H1 (cell line): Measurements from ENCODE around the gene HLA-DQA1. TPM values are rescaled to one million over a fixed set of nuclear protein-coding genes. Genes with fewer than 3 reads are reported as not detected.

ENCODE experiments used
- CTCF ChIA-PET: fragments of 300-600 bp; sonication (Branson Sonifier 250); formaldehyde crosslinking; loops from one replicate; lab custom pipeline; 2021; ENCODE audit not compliant: partially characterized antibody; lab: Charles Lee
- POLR2A ChIA-PET: fragments of 300-600 bp; sonication (Branson Sonifier 250); formaldehyde crosslinking; loops from one replicate; lab custom pipeline; 2021; ENCODE audit warnings: inconsistent platforms; ENCODE audit not compliant: partially characterized antibody; lab: Charles Lee
- DNase-seq, 2 experiments: peaks; one replicate each; pipeline versions ENCODE4 v3.0.0 to v3.0.0-alpha.2; 2010 to 2022; ENCODE audit warnings: low spot score in 2 of 2, low read depth in 1 of 2, mixed read lengths in 1 of 2
- FAIRE-seq: peaks from 2 replicates; lab custom pipeline; 2011; peaks lifted over from hg19 to GRCh38; lab: Jason Lieb, UNC
- H2AFZ ChIP-seq: 2 replicates; pipeline ENCODE4 v1.8.1; 2012; ENCODE audit warnings: low read length, inconsistent platforms
- H2AK5ac ChIP-seq: 2 replicates; pipeline ENCODE4 v1.6.1; 2013; ENCODE audit warnings: low read depth, low read length
- H2BK120ac ChIP-seq: replicated peaks from 2 replicates; pipeline ENCODE3; 2013; ENCODE audit warnings: low read depth, low read length, inconsistent platforms
- H2BK12ac ChIP-seq: 2 replicates; pipeline ENCODE4 v1.6.1; 2013; ENCODE audit warnings: low read depth, low read length
- H2BK15ac ChIP-seq: 2 replicates; pipeline ENCODE4 v1.6.1; 2013; ENCODE audit warnings: low read length
- H2BK20ac ChIP-seq: 2 replicates; pipeline ENCODE4 v1.6.1; 2013; ENCODE audit warnings: low read length
- H2BK5ac ChIP-seq: 2 replicates; pipeline ENCODE4 v1.6.1; 2013; ENCODE audit warnings: low read depth, low read length
- H3K14ac ChIP-seq: 2 replicates; pipeline ENCODE4 v1.6.1; 2013; ENCODE audit warnings: inconsistent platforms; ENCODE audit not compliant: insufficient read length
- H3K18ac ChIP-seq: 2 replicates; pipeline ENCODE4 v1.6.1; 2013; ENCODE audit warnings: low read length; ENCODE audit errors: extremely low read depth
- H3K23ac ChIP-seq: 2 replicates; pipeline ENCODE4 v1.6.1; 2013; ENCODE audit warnings: inconsistent platforms; ENCODE audit not compliant: insufficient read length
- H3K23me2 ChIP-seq: 2 replicates; pipeline ENCODE4 v1.6.1; 2013; ENCODE audit warnings: low read depth, low read length
- H3K27ac ChIP-seq: 2 replicates; pipeline ENCODE4 v1.6.1; 2011; ENCODE audit warnings: low read depth, low read length, inconsistent platforms
- H3K27me3 ChIP-seq, 4 experiments: replicated peaks in 1 of 4; 1 replicate in 1 of 4; 2 replicates in 3 of 4; pipeline versions ENCODE4 v1.6.1 to v1.8.1; 2011 to 2013; ENCODE audit warnings: low read length in 3 of 4, mild to moderate bottlenecking in 3 of 4, inconsistent platforms in 2 of 4, mixed read lengths in 2 of 4, moderate library complexity in 1 of 4; ENCODE audit not compliant: control insufficient read depth in 3 of 4, insufficient read depth in 3 of 4; ENCODE audit errors: extremely low read depth in 1 of 4
- H3K36me3 ChIP-seq, 4 experiments: 2 replicates each; pipeline versions ENCODE4 v1.6.1 to v1.8.1; 2011 to 2013; ENCODE audit warnings: mild to moderate bottlenecking in 4 of 4, low read length in 3 of 4, moderate library complexity in 2 of 4, control low read depth in 1 of 4, inconsistent platforms in 1 of 4; ENCODE audit not compliant: insufficient read depth in 4 of 4, control insufficient read depth in 2 of 4
- H3K4ac ChIP-seq: replicated peaks from 2 replicates; pipeline ENCODE3; 2013; ENCODE audit warnings: low read length, low read depth, mixed read lengths, inconsistent platforms; ENCODE audit not compliant: insufficient read length
- H3K4me1 ChIP-seq, 4 experiments: replicated peaks in 1 of 4; 1 replicate in 1 of 4; 2 replicates in 3 of 4; pipeline versions ENCODE4 v1.6.1 to v1.8.1; 2011 to 2013; ENCODE audit warnings: low read length in 3 of 4, inconsistent platforms in 2 of 4, mixed read lengths in 1 of 4; ENCODE audit not compliant: insufficient read depth in 4 of 4, control insufficient read depth in 3 of 4
- H3K4me2 ChIP-seq, 2 experiments: 2 replicates each; pipeline versions ENCODE4 v1.6.1 to v1.8.1; 2011 to 2013; ENCODE audit warnings: low read depth in 2 of 2, low read length in 2 of 2, control low read depth in 1 of 2, inconsistent platforms in 1 of 2, mild to moderate bottlenecking in 1 of 2; ENCODE audit not compliant: insufficient read depth in 1 of 2
- H3K4me3 ChIP-seq, 4 experiments: fragments of 200-600, 300-600 bp in 1 of 4; sonication (generic), shearing (Covaris generic), sonication (Bioruptor Twin) in 1 of 4; 2 replicates each; pipeline versions ENCODE4 v1.5.1 to v1.8.1; 2011 to 2016; ENCODE audit warnings: low read length in 4 of 4, low read depth in 3 of 4, control low read depth in 2 of 4, inconsistent platforms in 2 of 4, mild to moderate bottlenecking in 2 of 4, mixed read lengths in 1 of 4, moderate library complexity in 1 of 4; ENCODE audit not compliant: insufficient read depth in 2 of 4; ENCODE audit errors: extremely low read depth in 1 of 4
- H3K56ac ChIP-seq: replicated peaks from 2 replicates; pipeline ENCODE3; 2013; ENCODE audit warnings: low read depth, mild to moderate bottlenecking, mixed read lengths, low read length, inconsistent platforms; ENCODE audit not compliant: insufficient read length
- H3K79me1 ChIP-seq: 2 replicates; pipeline ENCODE4 v1.6.1; 2013; ENCODE audit warnings: low read depth, low read length, control low read depth
- H3K79me2 ChIP-seq, 2 experiments: 2 replicates each; pipeline versions ENCODE4 v1.6.1 to v1.8.1; 2012 to 2013; ENCODE audit warnings: low read length in 2 of 2, mild to moderate bottlenecking in 2 of 2, inconsistent platforms in 1 of 2; ENCODE audit not compliant: insufficient read depth in 2 of 2, control insufficient read depth in 1 of 2
- H3K9ac ChIP-seq, 4 experiments: replicated peaks in 1 of 4; 1 replicate in 1 of 4; 2 replicates in 3 of 4; pipeline versions ENCODE4 v1.6.1 to v1.8.1; 2011 to 2013; ENCODE audit warnings: low read depth in 3 of 4, low read length in 3 of 4, control low read depth in 2 of 4, mild to moderate bottlenecking in 2 of 4, moderate library complexity in 2 of 4, inconsistent platforms in 1 of 4; ENCODE audit errors: extremely low read depth in 1 of 4
- H3K9me3 ChIP-seq, 2 experiments: 2 replicates each; pipeline versions ENCODE4 v1.6.1 to v1.8.1; 2012 to 2013; ENCODE audit warnings: mild to moderate bottlenecking in 2 of 2, moderate library complexity in 2 of 2, control low read depth in 1 of 2, inconsistent platforms in 1 of 2, low read depth in 1 of 2, low read length in 1 of 2, mixed read lengths in 1 of 2; ENCODE audit not compliant: insufficient read depth in 2 of 2
- H4K20me1 ChIP-seq, 2 experiments: replicated peaks in 1 of 2; 2 replicates each; pipeline versions ENCODE3 to v1.8.1; 2011 to 2013; ENCODE audit warnings: inconsistent platforms in 2 of 2, low read length in 2 of 2, mild to moderate bottlenecking in 1 of 2; ENCODE audit not compliant: insufficient read depth in 2 of 2, control insufficient read depth in 1 of 2
- H4K5ac ChIP-seq: 2 replicates; pipeline ENCODE4 v1.6.1; 2013; ENCODE audit warnings: low read length, low read depth, mixed read lengths, inconsistent platforms; ENCODE audit not compliant: insufficient read length
- H4K8ac ChIP-seq: 2 replicates; pipeline ENCODE4 v1.8.0; 2013; ENCODE audit warnings: mild to moderate bottlenecking, moderate library complexity, low read length, inconsistent platforms; ENCODE audit not compliant: insufficient read depth; ENCODE audit errors: extremely low read depth
- H4K91ac ChIP-seq: replicated peaks from 2 replicates; pipeline ENCODE3; 2013; ENCODE audit warnings: low read length, mixed read lengths, inconsistent platforms; ENCODE audit not compliant: insufficient read length
- ASH2L ChIP-seq: fragments of 200-600, 300-600 bp; sonication (generic); IDR thresholded peaks from one replicate; pipeline ENCODE4 v1.7.1; 2017; ENCODE audit warnings: low read length
- CHD2 ChIP-seq: IDR thresholded peaks from 2 replicates; pipeline ENCODE4 v1.6.1; 2012; ENCODE audit warnings: low read length, improper control_type of control experiment
- CREB1 ChIP-seq: IDR thresholded peaks from 2 replicates; pipeline ENCODE4 v1.6.1; 2012; ENCODE audit warnings: inconsistent platforms
- GTF2F1 ChIP-seq: IDR thresholded peaks from 2 replicates; pipeline ENCODE4 v1.6.1; 2012; ENCODE audit warnings: low read depth, low read length, improper control_type of control experiment, borderline replicate concordance
- JUND ChIP-seq: IDR thresholded peaks from 2 replicates; pipeline ENCODE4 v1.6.1; 2011; ENCODE audit warnings: mild to moderate bottlenecking, improper control_type of control experiment, low read length
- POLR2A ChIP-seq, 2 experiments: IDR thresholded peaks; 1 replicate in 1 of 2; 2 replicates in 1 of 2; pipeline ENCODE4 v1.6.1; 2011; ENCODE audit warnings: low read depth in 2 of 2, low read length in 2 of 2, mild to moderate bottlenecking in 2 of 2; ENCODE audit errors: control extremely low read depth in 1 of 2
- RFX5 ChIP-seq: IDR thresholded peaks from 2 replicates; pipeline ENCODE4 v1.6.1; 2011; ENCODE audit warnings: low read depth, low read length, improper control_type of control experiment, borderline replicate concordance
- SP1 ChIP-seq: IDR thresholded peaks from 2 replicates; pipeline ENCODE4 v1.6.1; 2011; ENCODE audit warnings: low read depth, low read length
- TAF1 ChIP-seq: IDR thresholded peaks from 2 replicates; pipeline ENCODE4 v1.6.1; 2011; ENCODE audit warnings: mild to moderate bottlenecking, low read depth, low read length
- TBP ChIP-seq: IDR thresholded peaks from 2 replicates; pipeline ENCODE4 v1.6.1; 2011; ENCODE audit warnings: low read depth, low read length, improper control_type of control experiment
- YY1 ChIP-seq: IDR thresholded peaks from 2 replicates; pipeline ENCODE4 v1.6.1; 2011; ENCODE audit warnings: low read depth, mild to moderate bottlenecking, low read length
- WGBS, 2 experiments: shearing (Covaris generic) in 1 of 2; methylation state at CpG; one replicate each; pipeline versions ENCODE4 v1.1.6 to v1.1.7; 2013 to 2015; ENCODE audit warnings: low lambda C conversion rate in 2 of 2, mixed read lengths in 2 of 2, inconsistent platforms in 1 of 2, low coverage in 1 of 2, missing lambda C conversion rate in 1 of 2; ENCODE audit not compliant: insufficient replicate concordance in 2 of 2, insufficient coverage in 1 of 2, insufficient read length in 1 of 2; ENCODE audit errors: extremely low coverage in 1 of 2, missing lambda C conversion rate in 1 of 2; 5-methylcytosine and 5-hydroxymethylcytosine counted together
- polyA plus RNA-seq, 7 experiments: library from polyadenylated mRNA; depleted of rRNA in 3 of 7; stranded (reverse) in 5 of 7; unstranded in 2 of 7; fragments of >200 nt in 5 of 7; fragments of 200-250 nt in 2 of 7; gene quantifications; 1 replicate in 5 of 7; 2 replicates in 1 of 7; 4 replicates in 1 of 7; pipeline versions ENCODE4 v1.2.1 to v1.2.3, GENCODE V29; 2011 to 2013; ENCODE audit warnings: missing spikeins in 2 of 7, mixed read lengths in 2 of 7
- total RNA-seq: library from RNA; stranded (reverse); fragmentation: NEBNext Ultra II Directional; extraction: Animal tissue kit (Norgen Biotek cat#: 25700); gene quantifications from 2 replicates; pipeline ENCODE4 v1.2.1, GENCODE V29; 2021

The HLA-DQA1 gene
- total and polyA plus RNA-seq, 2 of the 8 experiments (the other 6 are each of a cell fraction or from before 2014, with no cell fraction given): 0.12 TPM; not detected in 1

- Histone ChIP-seq H3K4me2 (peak overlapping the region; percentile 43 to 61), H3K4me3 (peak overlapping the region in 2 of 4 experiments; percentile 36 to 47; a peak in 3 of 8 replicates), H3K56ac (no peak overlapping the region), H2BK15ac (no peak overlapping the region), H4K20me1 (no peaks in the 10 kb centered on the region), H3K14ac (no peak overlapping the region), H2BK20ac (no peak overlapping the region), H2BK12ac (peak overlapping the region; percentile 29; the same call in 1 of the 2 replicates), H4K5ac (no peak overlapping the region), H3K79me1 (no peaks in the 10 kb centered on the region), H2BK5ac (no peak overlapping the region), H4K8ac (no peak overlapping the region), H2AFZ (peak overlapping the region; percentile 100), H3K27ac (peak overlapping the region; percentile 75; the same call in 1 of the 2 replicates), H3K23me2 (no peaks in the 10 kb centered on the region), H3K9ac (peak overlapping the region in 3 of 4 experiments; percentile 43 to 65 (median 48); a peak in 6 of 7 replicates), H3K36me3 (no peaks in the 10 kb centered on the region), H3K4ac (no peak overlapping the region), H3K18ac (no peak overlapping the region), H3K79me2 (no peaks in the 10 kb centered on the region), H3K23ac (no peak overlapping the region), H3K4me1 (no peaks in the 10 kb centered on the region; a peak in 1 of 7 replicates), H2AK5ac (no peak overlapping the region), H3K9me3 (no peaks in the 10 kb centered on the region), H4K91ac (no peak overlapping the region), H3K27me3 (no peaks in the 10 kb centered on the region), H2BK120ac (no peak overlapping the region)
- ChIA-PET POLR2A (interaction anchor here (0.7 to 1.0 kb wide), 3 partner anchors 13 to 31 kb away, joined by 4 to 5 read pairs (median 4); no protein-coding TSS in a partner anchor), CTCF (interaction anchor here (1.0 to 1.1 kb wide), 2 partner anchors 9 to 12 kb away, joined by 3 to 4 read pairs; no protein-coding TSS in a partner anchor)
- FAIRE-seq: peak; percentile 97
- DNase-seq: peak; percentile 58 to 68
- TF ChIP-seq JUND (0 out of 2 replicates have a peak, but pooled peaks have one; percentile 41), ASH2L (peak; percentile 32), TBP (no peak), POLR2A (IDR thresholded peaks at IDR 0.05; ENCODE audit: control extremely low read depth in 1 of 2, low read depth in 2 of 2, low read length in 2 of 2) (peak in 1 of 2 experiments; percentile 40; a peak in 1 of 3 replicates), CHD2 (0 out of 2 replicates have a peak, but pooled peaks have one; percentile 10), CREB1 (peak; percentile 92), SP1 (peak; percentile 69; the same call in 1 of the 2 replicates), TAF1 (0 out of 2 replicates have a peak, but pooled peaks have one; percentile 17), GTF2F1 (no peak), YY1 (peak; percentile 46; the same call in 1 of the 2 replicates), RFX5 (peak; percentile 97)
- 15 to 100% methylated on average over 1 to 8 of the region's 8 CpGs for WGBS, 2 experiments
Observed at GRCh38 chr6:32609731-32610640, 27.2 kb upstream of the HLA-DQA1 start.
